Esophagus muscularis mucosa (tissue), 4 donors: ENCODE results near the gene BMP6. TPM values are rescaled to one million over a fixed set of nuclear protein-coding genes. Genes with fewer than 3 reads are reported as not detected.

Experiments used
- DNase-seq: peaks from one replicate; pipeline ENCODE4 v3.0.0-alpha.2; 2017; ENCODE audit errors: extremely low spot score
- H3K27ac ChIP-seq, 4 donors: fragments of 200-600 bp; sonication (generic); replicated peaks in 1 of 4; 1 replicate in 3 of 4; 2 replicates in 1 of 4; pipeline ENCODE4 v1.5.1; 2016 to 2019; ENCODE audit warnings: mild to moderate bottlenecking in 1 of 4
- H3K27me3 ChIP-seq, 4 donors: fragments of 200-600 bp; sonication (generic); one replicate each; pipeline versions ENCODE4 v1.5.1 to v1.6.0; 2016 to 2019
- H3K36me3 ChIP-seq, 4 donors: fragments of 200-600 bp; sonication (generic); one replicate each; pipeline ENCODE4 v1.5.1; 2016 to 2019
- H3K4me1 ChIP-seq, 4 donors: fragments of 200-600 bp; sonication (generic); one replicate each; pipeline ENCODE4 v1.5.1; 2016 to 2019
- H3K4me3 ChIP-seq, 4 donors: fragments of 200-600 bp; sonication (generic); 1 replicate in 2 of 4; 2 replicates in 2 of 4; pipeline ENCODE4 v1.5.1; 2016 to 2019; ENCODE audit warnings: mild to moderate bottlenecking in 4 of 4, moderate library complexity in 1 of 4
- H3K9me3 ChIP-seq, 4 donors: fragments of 200-600 bp; sonication (generic); 1 replicate in 3 of 4; 2 replicates in 1 of 4; pipeline ENCODE4 v1.5.1; 2016 to 2019
- EP300 ChIP-seq: sonication (generic); formaldehyde crosslinking; IDR thresholded peaks from one replicate; pipeline ENCODE4 v1.6.1; 2017; ENCODE audit warnings: antibody characterized with exemption
- POLR2A ChIP-seq: fragments of 450-650 bp; IDR thresholded peaks from one replicate; pipeline ENCODE4 v1.6.1; 2017; ENCODE audit warnings: antibody characterized with exemption, moderate library complexity, mild to moderate bottlenecking, low read depth
- POLR2AphosphoS5 ChIP-seq, 2 donors: sonication (generic); formaldehyde crosslinking; IDR thresholded peaks; one replicate each; pipeline ENCODE4 v1.6.1; 2017; ENCODE audit warnings: antibody characterized with exemption in 2 of 2
- WGBS: methylation state at CpG from one replicate; pipeline ENCODE4 v1.1.5; 2018; 5-methylcytosine and 5-hydroxymethylcytosine counted together
- intact Hi-C: fragments of 100-400 bp; cut with DNase I; formaldehyde crosslinking; loops from one replicate; pipeline ENCODE4 v1.15.1; 2023
- total RNA-seq, 4 donors: library from RNA; depleted of rRNA; stranded (reverse); fragments of >200 nt; gene quantifications; one replicate each; pipeline versions ENCODE4 v1.1.0 to v1.2.1, GENCODE V29; 2016
- TF ChIP-seq, protein P1 (sequence below), 3 experiments: fragments of 200-600 bp in 2 of 3; fragments of 450-650 bp in 1 of 3; sonication (generic) in 2 of 3; IDR thresholded peaks; one replicate each; pipeline ENCODE4 v1.5.1; 2017 to 2019; ENCODE audit warnings: antibody characterized with exemption in 3 of 3, mild to moderate bottlenecking in 2 of 3, moderate library complexity in 1 of 3

BMP6 gene
- total RNA-seq, 4 donors from 2014 or later, result 5.1 to 10.0 (median 6.9) TPM

DNA sequence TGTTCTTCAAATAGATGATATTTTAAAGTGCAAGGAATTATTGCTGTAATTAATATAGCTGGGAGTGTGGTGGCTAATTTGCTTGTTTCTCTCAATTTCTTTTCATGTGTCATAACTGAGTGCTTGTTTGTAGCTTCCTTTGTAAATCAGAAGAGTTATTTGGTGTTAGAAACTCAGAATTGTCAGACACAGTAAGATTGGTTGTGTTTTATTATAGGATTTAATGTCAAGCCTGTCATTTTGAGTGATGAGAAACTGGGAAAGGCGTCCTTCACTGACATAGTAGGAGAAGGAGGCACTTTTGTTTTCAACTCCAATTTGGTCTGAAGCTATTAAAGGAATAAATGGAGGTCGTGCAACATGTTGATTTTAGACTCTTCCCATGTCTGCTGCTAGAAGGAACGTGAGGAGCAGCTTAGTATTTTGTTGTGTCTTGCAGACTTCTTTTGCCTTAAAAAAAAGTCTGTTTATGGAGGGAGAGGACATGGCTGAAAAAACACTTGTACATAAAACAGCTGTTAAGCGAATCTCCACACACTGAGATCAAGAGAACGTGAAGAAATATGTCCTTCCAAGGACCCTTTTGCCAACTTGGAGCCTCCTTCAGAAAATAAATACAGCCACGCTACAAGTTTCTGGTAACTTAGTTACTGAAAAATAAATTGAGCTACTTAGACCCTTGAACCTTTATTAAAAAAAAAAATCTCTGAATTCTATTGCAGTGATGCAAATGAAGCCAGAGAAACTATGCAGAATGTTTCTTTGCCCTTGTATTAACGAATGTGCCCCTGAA is 59.5 kb downstream of the BMP6 start:
- no peak for DNase-seq
- Histone ChIP-seq H3K36me3 (no peaks in the 10 kb centered on the region), H3K27me3 (no peaks in the 10 kb centered on the region), H3K4me3 (no peak overlapping the region), H3K27ac (peak overlapping the region; percentile 44 to 80 (median 72)), H3K9me3 (no peaks in the 10 kb centered on the region), H3K4me1 (peaks cover 10 to 43% (median 39%) of the 10 kb centered on the region in 4 donors)
- TF ChIP-seq POLR2A, result no peak
- no peak for TF ChIP-seq EP300
- TF ChIP-seq POLR2AphosphoS5 (IDR thresholded peaks at IDR 0.05), result peak in 1 of 2 donors; percentile 36
- WGBS, result 29% methylated on average over 7 of the region's 7 CpGs
- intact Hi-C loops, result loop anchor here (5.0 kb wide), 1 partner anchor 58 kb away; the partner anchor contains the start of gene BMP6

DNA sequence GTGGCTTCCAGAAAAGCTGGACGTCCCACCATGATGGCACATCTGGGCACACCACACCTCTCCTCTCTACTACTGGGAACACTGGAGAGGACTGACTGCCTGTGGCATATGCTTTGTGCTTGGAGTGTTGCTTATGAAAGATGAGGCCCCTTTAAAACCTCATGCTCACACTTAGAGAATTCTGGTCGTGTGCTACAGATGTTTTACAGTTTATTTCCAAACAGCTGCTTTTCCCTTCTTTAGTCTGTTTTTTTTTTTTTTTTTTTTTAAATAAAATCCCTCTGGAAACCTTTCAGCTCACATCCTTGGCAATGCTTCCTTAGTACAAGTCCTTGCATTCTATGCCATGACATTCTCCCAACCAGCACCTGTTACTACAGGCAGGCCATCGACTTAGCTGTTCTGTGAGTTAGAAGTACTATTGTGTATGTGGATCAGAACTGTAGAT is 60.3 kb downstream of the BMP6 start:
- Histone ChIP-seq H3K27me3 (no peaks in the 10 kb centered on the region), H3K27ac (peak overlapping the region; percentile 44 to 80 (median 72)), H3K36me3 (no peaks in the 10 kb centered on the region), H3K9me3 (no peaks in the 10 kb centered on the region), H3K4me1 (peaks cover 10 to 43% (median 39%) of the 10 kb centered on the region in 4 donors), H3K4me3 (peak overlapping the region in 1 of 4 donors; percentile 40)
- WGBS, result 22% methylated on average over 3 of the region's 3 CpGs
- no peak for TF ChIP-seq POLR2A
- TF ChIP-seq, protein P1, sequence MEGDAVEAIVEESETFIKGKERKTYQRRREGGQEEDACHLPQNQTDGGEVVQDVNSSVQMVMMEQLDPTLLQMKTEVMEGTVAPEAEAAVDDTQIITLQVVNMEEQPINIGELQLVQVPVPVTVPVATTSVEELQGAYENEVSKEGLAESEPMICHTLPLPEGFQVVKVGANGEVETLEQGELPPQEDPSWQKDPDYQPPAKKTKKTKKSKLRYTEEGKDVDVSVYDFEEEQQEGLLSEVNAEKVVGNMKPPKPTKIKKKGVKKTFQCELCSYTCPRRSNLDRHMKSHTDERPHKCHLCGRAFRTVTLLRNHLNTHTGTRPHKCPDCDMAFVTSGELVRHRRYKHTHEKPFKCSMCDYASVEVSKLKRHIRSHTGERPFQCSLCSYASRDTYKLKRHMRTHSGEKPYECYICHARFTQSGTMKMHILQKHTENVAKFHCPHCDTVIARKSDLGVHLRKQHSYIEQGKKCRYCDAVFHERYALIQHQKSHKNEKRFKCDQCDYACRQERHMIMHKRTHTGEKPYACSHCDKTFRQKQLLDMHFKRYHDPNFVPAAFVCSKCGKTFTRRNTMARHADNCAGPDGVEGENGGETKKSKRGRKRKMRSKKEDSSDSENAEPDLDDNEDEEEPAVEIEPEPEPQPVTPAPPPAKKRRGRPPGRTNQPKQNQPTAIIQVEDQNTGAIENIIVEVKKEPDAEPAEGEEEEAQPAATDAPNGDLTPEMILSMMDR (IDR thresholded peaks at IDR 0.05), result no peak
- no peak for TF ChIP-seq EP300
- no peak for TF ChIP-seq POLR2AphosphoS5 (IDR thresholded peaks at IDR 0.05)
- no peak for DNase-seq
- intact Hi-C loops, result loop anchor here (5.0 kb wide), 1 partner anchor 59 kb away; the partner anchor contains the start of gene BMP6

DNA sequence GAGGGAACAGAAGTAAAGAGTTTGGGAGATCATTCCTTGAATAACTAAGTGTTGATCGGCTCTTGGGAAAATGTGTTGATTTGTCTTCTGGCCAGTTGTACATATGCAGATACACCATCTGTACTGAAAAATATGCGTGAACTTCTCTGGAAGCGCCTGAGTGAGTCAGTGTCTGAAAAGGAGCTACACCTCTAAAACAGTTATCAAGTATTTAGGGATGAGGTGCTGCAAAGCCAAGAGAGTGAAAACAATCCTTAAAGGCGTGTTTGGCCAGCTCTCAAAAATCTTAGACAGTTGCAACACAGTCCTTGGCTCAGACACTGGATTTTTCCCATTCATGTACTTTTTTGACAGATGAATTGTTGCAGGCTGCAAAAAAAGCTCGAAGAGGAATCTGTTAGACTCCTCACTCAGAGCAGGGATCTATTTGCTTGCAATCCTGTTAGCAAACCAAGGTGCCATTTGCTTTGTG is 61.3 kb downstream of the BMP6 start:
- DNase-seq, result no peak
- Histone ChIP-seq H3K4me3 (peak overlapping the region in 2 of 4 donors; percentile 5 to 40), H3K36me3 (no peaks in the 10 kb centered on the region), H3K4me1 (peaks cover 10 to 43% (median 39%) of the 10 kb centered on the region in 4 donors), H3K27ac (peak overlapping the region; percentile 44 to 80 (median 72)), H3K9me3 (no peaks in the 10 kb centered on the region), H3K27me3 (no peaks in the 10 kb centered on the region)
- intact Hi-C loops, result loop anchor here (5.0 kb wide), 1 partner anchor 60 kb away; the partner anchor contains the start of gene BMP6
- WGBS, result 20% methylated on average over 5 of the region's 5 CpGs
- TF ChIP-seq EP300, result no peak
- peak; percentile 29 to 80 for TF ChIP-seq POLR2AphosphoS5 (IDR thresholded peaks at IDR 0.05)

DNA sequence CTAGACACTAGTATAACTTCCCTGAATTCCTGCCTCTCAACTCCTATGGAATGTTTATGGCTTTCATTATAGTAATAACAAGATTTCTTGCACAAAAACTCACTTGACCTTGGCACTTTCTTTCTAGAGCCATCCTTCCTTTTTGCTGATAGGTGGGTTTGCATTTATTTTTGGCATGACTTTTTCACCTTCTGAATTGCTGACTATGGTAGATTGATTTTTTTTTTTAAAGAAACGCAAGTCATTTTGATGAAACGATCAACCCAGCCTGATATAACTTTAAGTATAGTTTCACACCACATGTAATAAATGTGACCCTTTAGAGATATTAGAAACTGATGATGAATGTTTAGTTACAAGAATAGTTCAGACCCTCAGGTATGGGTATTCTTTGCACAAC is 61.8 kb downstream of the BMP6 start:
- no peaks in the 10 kb centered on the region for H3K9me3 ChIP-seq
- 69% methylated on average over 2 of the region's 2 CpGs for WGBS
- H3K36me3 ChIP-seq, result no peaks in the 10 kb centered on the region
- intact Hi-C loops, result loop anchor here (5.0 kb wide), 1 partner anchor 60 kb away; the partner anchor contains the start of gene BMP6
- H3K4me1 ChIP-seq, result peaks cover 10 to 43% (median 39%) of the 10 kb centered on the region in 4 donors
- H3K27me3 ChIP-seq, result no peaks in the 10 kb centered on the region
- H3K27ac ChIP-seq, result peak overlapping the region in 2 of 4 donors; percentile 70 to 80
- no peak overlapping the region for H3K4me3 ChIP-seq
- DNase-seq, result no peak
- TF ChIP-seq EP300 (no peak), POLR2AphosphoS5 (IDR thresholded peaks at IDR 0.05) (no peak), POLR2A (no peak)
- TF ChIP-seq, protein P1 (IDR thresholded peaks at IDR 0.05), result no peak

DNA sequence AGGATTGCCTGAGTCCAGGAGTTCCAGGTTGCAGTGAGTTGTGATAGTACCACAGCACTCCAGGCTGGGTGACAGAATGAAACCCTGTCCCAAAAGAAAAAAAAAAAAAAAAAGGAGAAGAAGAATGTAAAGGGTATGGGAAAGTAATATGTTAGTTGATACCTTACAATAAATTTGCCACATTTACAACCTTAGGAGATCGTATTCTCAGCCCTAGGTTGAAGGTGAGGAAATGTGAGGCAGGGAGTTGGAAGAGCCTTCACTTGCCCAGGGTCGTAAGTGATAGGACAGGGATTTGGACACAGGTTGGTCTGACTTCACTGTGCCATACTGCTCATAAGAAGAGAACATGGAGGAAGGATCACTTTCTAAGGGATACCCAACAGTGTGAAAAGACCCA is 68.6 kb downstream of the BMP6 start:
- intact Hi-C loops, result no loop called here
- Histone ChIP-seq H3K4me1 (no peaks in the 10 kb centered on the region), H3K9me3 (no peaks in the 10 kb centered on the region), H3K27me3 (no peaks in the 10 kb centered on the region), H3K36me3 (no peaks in the 10 kb centered on the region), H3K4me3 (no peak overlapping the region), H3K27ac (no peak overlapping the region)
- 100% methylated on average over 2 of the region's 2 CpGs for WGBS
- TF ChIP-seq EP300, result no peak
- TF ChIP-seq POLR2AphosphoS5 (IDR thresholded peaks at IDR 0.05), result no peak
- no peak for TF ChIP-seq POLR2A
- TF ChIP-seq, protein P1 (IDR thresholded peaks at IDR 0.05), result no peak
- no peak for DNase-seq
